ENCODE results near the gene SMOC1.

DNA sequence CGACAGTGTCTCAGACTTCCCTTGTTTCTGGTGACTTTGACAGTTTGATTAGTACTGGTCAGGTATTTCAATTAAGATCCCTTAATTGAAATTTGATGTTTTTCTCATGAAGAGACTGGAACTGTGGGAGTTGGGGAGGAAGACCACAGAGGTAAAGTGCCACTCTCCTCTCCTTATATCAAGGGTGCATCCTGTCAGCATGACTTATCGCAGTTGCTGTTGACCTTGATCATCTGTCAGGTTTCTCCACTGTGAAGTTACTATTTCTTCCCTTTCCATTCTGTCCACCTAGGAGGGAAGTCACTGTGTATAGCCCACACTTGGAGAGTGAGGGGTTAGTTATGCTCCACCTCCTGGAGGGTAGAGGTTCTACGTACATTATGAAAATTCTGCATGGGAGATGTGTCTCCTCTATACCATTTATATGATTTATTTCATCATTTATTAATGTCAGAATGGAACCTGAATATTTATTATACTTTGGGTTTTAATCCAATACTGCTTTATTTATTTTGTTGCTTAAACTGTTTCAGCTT is 40.3 kb upstream of the SMOC1 start:
- TF ChIP-seq, protein P1, sequence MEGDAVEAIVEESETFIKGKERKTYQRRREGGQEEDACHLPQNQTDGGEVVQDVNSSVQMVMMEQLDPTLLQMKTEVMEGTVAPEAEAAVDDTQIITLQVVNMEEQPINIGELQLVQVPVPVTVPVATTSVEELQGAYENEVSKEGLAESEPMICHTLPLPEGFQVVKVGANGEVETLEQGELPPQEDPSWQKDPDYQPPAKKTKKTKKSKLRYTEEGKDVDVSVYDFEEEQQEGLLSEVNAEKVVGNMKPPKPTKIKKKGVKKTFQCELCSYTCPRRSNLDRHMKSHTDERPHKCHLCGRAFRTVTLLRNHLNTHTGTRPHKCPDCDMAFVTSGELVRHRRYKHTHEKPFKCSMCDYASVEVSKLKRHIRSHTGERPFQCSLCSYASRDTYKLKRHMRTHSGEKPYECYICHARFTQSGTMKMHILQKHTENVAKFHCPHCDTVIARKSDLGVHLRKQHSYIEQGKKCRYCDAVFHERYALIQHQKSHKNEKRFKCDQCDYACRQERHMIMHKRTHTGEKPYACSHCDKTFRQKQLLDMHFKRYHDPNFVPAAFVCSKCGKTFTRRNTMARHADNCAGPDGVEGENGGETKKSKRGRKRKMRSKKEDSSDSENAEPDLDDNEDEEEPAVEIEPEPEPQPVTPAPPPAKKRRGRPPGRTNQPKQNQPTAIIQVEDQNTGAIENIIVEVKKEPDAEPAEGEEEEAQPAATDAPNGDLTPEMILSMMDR (IDR thresholded peaks at IDR 0.05) = no peak
- TF ChIP-seq POLR2A (IDR thresholded peaks at IDR 0.05) (no peak), POLR2AphosphoS5 (IDR thresholded peaks at IDR 0.05) (no peak), EP300 (IDR thresholded peaks at IDR 0.05) (no peak)

All from stomach (tissue), 4 donors.